NCI-H187 treated with DMSO at 0.1 percent for 48 hours (cell line): ENCODE measurements around the gene SLC24A3.

Source experiments
- DNase-seq: peaks from one replicate; lab custom pipeline; 2025; lab: John Stamatoyannopoulos, UW

Gene SLC24A3

GRCh38 chr20:19427480-19427879 is 215.0 kb downstream of the SLC24A3 start:
- DNase-seq: no peak

- no peak for DNase-seq
Measured at GRCh38 chr20:19427913-19428312, 215.5 kb downstream of the SLC24A3 start.

- DNase-seq: no peak
Measured at GRCh38 chr20:19428324-19428723, 215.9 kb downstream of the SLC24A3 start.

- DNase-seq: no peak
Measured at GRCh38 chr20:19429538-19429937, 217.1 kb downstream of the SLC24A3 start.

- DNase-seq: no peak
Measured at GRCh38 chr20:19430641-19431315, 218.3 kb downstream of the SLC24A3 start.

GRCh38 chr20:19431316-19431700 is 218.9 kb downstream of the SLC24A3 start:
- no peak for DNase-seq

GRCh38 chr20:19431906-19432305 is 219.5 kb downstream of the SLC24A3 start:
- DNase-seq: no peak

GRCh38 chr20:19433371-19434350 is 221.2 kb downstream of the SLC24A3 start:
- DNase-seq: no peak

GRCh38 chr20:19435316-19435715 is 222.9 kb downstream of the SLC24A3 start:
- DNase-seq: no peak

GRCh38 chr20:19435821-19436220 is 223.4 kb downstream of the SLC24A3 start:
- no peak for DNase-seq

- no peak for DNase-seq
Measured at GRCh38 chr20:19438488-19438887, 226.0 kb downstream of the SLC24A3 start.

GRCh38 chr20:19440660-19441527 is 228.5 kb downstream of the SLC24A3 start:
- DNase-seq: no peak

- DNase-seq: no peak
Measured at GRCh38 chr20:19446246-19446645, 233.8 kb downstream of the SLC24A3 start.

- DNase-seq: no peak
Measured at GRCh38 chr20:19448632-19449031, 236.2 kb downstream of the SLC24A3 start.

GRCh38 chr20:19449051-19449450 is 236.6 kb downstream of the SLC24A3 start:
- DNase-seq: no peak

- no peak for DNase-seq
Measured at GRCh38 chr20:19451231-19451922, 238.9 kb downstream of the SLC24A3 start.

GRCh38 chr20:19451923-19452295 is 239.5 kb downstream of the SLC24A3 start:
- DNase-seq: no peak

GRCh38 chr20:19453410-19453809 is 241.0 kb downstream of the SLC24A3 start:
- DNase-seq: no peak

GRCh38 chr20:19453862-19454261 is 241.4 kb downstream of the SLC24A3 start:
- DNase-seq: no peak

- no peak for DNase-seq
Measured at GRCh38 chr20:19456595-19457395, 244.4 kb downstream of the SLC24A3 start.

- no peak for DNase-seq
Measured at GRCh38 chr20:19457611-19458010, 245.2 kb downstream of the SLC24A3 start.
